Endothelial cell of umbilical vein (primary cell): Measurements from ENCODE around the gene TRPM1. TPM values are rescaled to one million over a fixed set of nuclear protein-coding genes. Genes with fewer than 3 reads are reported as not detected.

Experiments
- BruUV-seq: library from RNA; stranded (reverse); fragments of 400-500 nt; replicated peaks from 2 replicates; lab custom pipeline; 2021; lab: Mats Ljungman, UMichigan
- CTCF ChIA-PET: fragments of 300-600, 350-600 bp; sonication (Branson Sonifier 250); formaldehyde crosslinking; loops from one replicate; lab custom pipeline; 2021; ENCODE audit warnings: antibody characterized with exemption, inconsistent platforms; lab: Charles Lee
- POLR2A ChIA-PET: fragments of 300-600, 350-600 bp; sonication (Branson Sonifier 250); formaldehyde crosslinking; loops from one replicate; lab custom pipeline; 2021; ENCODE audit warnings: antibody characterized with exemption, inconsistent platforms; lab: Charles Lee
- DNase-seq: peaks from one replicate; pipeline ENCODE4 v3.0.0-alpha.2; 2011; ENCODE audit warnings: low read depth, low spot score
- FAIRE-seq: peaks from 2 replicates; lab custom pipeline; 2011; peaks lifted over from hg19 to GRCh38; lab: Jason Lieb, UNC
- H2AFZ ChIP-seq: 2 replicates; pipeline ENCODE4 v1.6.0; 2012; ENCODE audit warnings: low read depth, low read length, control low read depth, inconsistent platforms
- H3K27ac ChIP-seq: 2 replicates; pipeline ENCODE4 v1.5.1; 2011; ENCODE audit warnings: low read depth, mild to moderate bottlenecking, control low read depth, low read length, moderate library complexity; ENCODE audit not compliant: insufficient read depth
- H3K27me3 ChIP-seq, 2 experiments: 2 replicates each; pipeline versions ENCODE4 v1.6.0 to v1.6.1; 2011; ENCODE audit warnings: low read length in 2 of 2, mixed read lengths in 1 of 2; ENCODE audit not compliant: control insufficient read depth in 2 of 2, insufficient read depth in 2 of 2
- H3K36me3 ChIP-seq, 2 experiments: 2 replicates in 1 of 2; 3 replicates in 1 of 2; pipeline ENCODE4 v1.5.1; 2011; ENCODE audit warnings: low read length in 2 of 2, mild to moderate bottlenecking in 1 of 2, moderate library complexity in 1 of 2; ENCODE audit not compliant: control insufficient read depth in 2 of 2, insufficient read depth in 2 of 2; ENCODE audit errors: extremely low read depth in 1 of 2
- H3K4me1 ChIP-seq: 3 replicates; pipeline ENCODE4 v1.5.1; 2011; ENCODE audit warnings: mild to moderate bottlenecking, low read length; ENCODE audit not compliant: control insufficient read depth, insufficient read depth; ENCODE audit errors: extremely low read depth
- H3K4me2 ChIP-seq: 2 replicates; pipeline ENCODE4 v1.6.1; 2011; ENCODE audit warnings: low read length, control low read depth, mixed read lengths; ENCODE audit not compliant: insufficient read depth
- H3K4me3 ChIP-seq, 3 experiments: fragments of 200-600 bp in 1 of 3; sonication (generic), shearing (Covaris generic) in 1 of 3; replicated peaks in 1 of 3; 2 replicates each; pipeline ENCODE4 v1.5.1; 2011 to 2016; ENCODE audit warnings: control low read depth in 3 of 3, low read length in 3 of 3, mild to moderate bottlenecking in 2 of 3, inconsistent platforms in 1 of 3, low read depth in 1 of 3, moderate library complexity in 1 of 3; ENCODE audit not compliant: insufficient read depth in 1 of 3
- H3K79me2 ChIP-seq: 2 replicates; pipeline ENCODE4 v1.6.0; 2012; ENCODE audit warnings: low read length, inconsistent platforms; ENCODE audit not compliant: control insufficient read depth, insufficient read depth
- H3K9ac ChIP-seq: replicated peaks from 2 replicates; pipeline ENCODE3; 2011; ENCODE audit warnings: low read length, control low read depth; ENCODE audit not compliant: insufficient read depth; ENCODE audit errors: extremely low read depth
- H3K9me1 ChIP-seq: replicated peaks from 3 replicates; pipeline ENCODE4 v1.6.0; 2011; ENCODE audit warnings: mild to moderate bottlenecking, low read length; ENCODE audit not compliant: control insufficient read depth, insufficient read depth; ENCODE audit errors: extremely low read depth
- H3K9me3 ChIP-seq: replicated peaks from 2 replicates; pipeline ENCODE4 v1.5.1; 2012; ENCODE audit warnings: low read length, inconsistent platforms; ENCODE audit not compliant: control insufficient read depth, insufficient read depth
- H4K20me1 ChIP-seq: replicated peaks from 2 replicates; pipeline ENCODE3; 2011; ENCODE audit warnings: mild to moderate bottlenecking, low read length; ENCODE audit not compliant: control insufficient read depth, insufficient read depth; ENCODE audit errors: extremely low read depth
- EZH2 ChIP-seq: IDR thresholded peaks from 2 replicates; pipeline ENCODE4 v1.6.1; 2012; ENCODE audit warnings: borderline replicate concordance, low read depth, mild to moderate bottlenecking, moderate library complexity, low read length, inconsistent platforms; ENCODE audit not compliant: severe bottlenecking
- FOS ChIP-seq: IDR thresholded peaks from 2 replicates; pipeline ENCODE4 v1.6.1; 2011; ENCODE audit warnings: mild to moderate bottlenecking, low read length, moderate library complexity, borderline replicate concordance; ENCODE audit not compliant: insufficient read depth
- GATA2 ChIP-seq: IDR thresholded peaks from 2 replicates; pipeline ENCODE4 v1.7.0; 2011; ENCODE audit warnings: low read depth, mild to moderate bottlenecking, moderate library complexity, mixed read lengths, low read length; ENCODE audit not compliant: insufficient read length, insufficient read depth
- JUN ChIP-seq: IDR thresholded peaks from 2 replicates; pipeline ENCODE4 v1.6.1; 2011; ENCODE audit warnings: borderline replicate concordance, low read depth; ENCODE audit not compliant: insufficient read length, insufficient read depth
- MYC ChIP-seq: IDR thresholded peaks from one replicate; pipeline ENCODE4 v1.6.1; 2011; ENCODE audit warnings: mild to moderate bottlenecking, low read depth, low read length
- POLR2A ChIP-seq: IDR thresholded peaks from 2 replicates; pipeline ENCODE4 v1.6.1; 2012; ENCODE audit warnings: low read depth, mild to moderate bottlenecking, control low read depth, low read length
- POLR2AphosphoS5 ChIP-seq: IDR thresholded peaks from 2 replicates; pipeline ENCODE4 v1.6.1; 2012; ENCODE audit warnings: low read depth, mild to moderate bottlenecking, control low read depth, low read length, moderate library complexity; ENCODE audit not compliant: insufficient read depth
- dilution Hi-C: fragments of 300-500 bp; cut with MboI; formaldehyde crosslinking; loops from one replicate; pipeline ENCODE4 v1.15.0; 2019; ENCODE audit warnings: low sequenced_read_pairs; ENCODE audit not compliant: extremely low pct_ligation_motif_present
- intact Hi-C: fragments of 100-400 bp; cut with micrococcal nuclease; formaldehyde crosslinking; loops from one replicate; pipeline ENCODE4 v1.10.0; 2022
- polyA plus RNA-seq, 4 experiments: library from polyadenylated mRNA; depleted of rRNA in 3 of 4; stranded (reverse) in 3 of 4; unstranded in 1 of 4; fragments of >200 nt; gene quantifications; 2 replicates each; pipeline versions ENCODE4 v1.2.1 to v1.2.3, GENCODE V29; 2011 to 2012; ENCODE audit warnings: missing spikeins in 1 of 4
- total RNA-seq: library from RNA; stranded (reverse); gene quantifications from 2 replicates; pipeline ENCODE4 v1.2.3, GENCODE V29; 2021
- TF ChIP-seq, protein P1 (sequence below): IDR thresholded peaks from 2 replicates; pipeline ENCODE4 v1.6.1; 2011; ENCODE audit not compliant: insufficient read depth, insufficient read length
- TF ChIP-seq, protein P2 (sequence below), 2 donors: IDR thresholded peaks; 1 replicate in 1 of 2; 2 replicates in 1 of 2; pipeline ENCODE4 v1.5.1; 2011; ENCODE audit warnings: low read length in 2 of 2, mild to moderate bottlenecking in 2 of 2, moderate library complexity in 2 of 2, control low read depth in 1 of 2, inconsistent platforms in 1 of 2, low read depth in 1 of 2; ENCODE audit not compliant: insufficient read depth in 1 of 2; ENCODE audit errors: extremely low read depth in 1 of 2

Gene TRPM1
- total and polyA plus RNA-seq, 2 donors (not counting 3 experiments of a cell fraction or from before 2014, with no cell fraction given): 0.19 TPM; not detected in 1

DNA sequence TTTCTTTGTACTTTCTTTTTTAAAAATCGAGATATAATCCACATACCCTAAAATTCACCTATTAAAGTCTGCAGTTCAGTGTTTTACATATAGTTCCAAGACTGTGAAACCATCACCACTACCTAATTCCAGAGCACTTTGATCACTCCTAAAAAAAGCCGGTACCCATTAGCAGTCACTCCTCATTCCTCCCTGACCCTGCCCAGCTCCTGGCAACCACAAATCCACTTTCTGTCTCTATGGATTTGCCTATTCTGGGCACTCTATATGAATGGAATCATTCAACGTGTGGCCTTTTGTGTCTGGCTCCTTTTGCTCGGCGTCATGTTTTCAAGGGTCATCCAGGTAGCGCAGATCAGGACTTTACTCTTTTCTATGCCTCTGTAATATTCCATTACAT, 17.3 kb downstream of the TRPM1 start:
- no peaks in the 10 kb centered on the region for H4K20me1 ChIP-seq
- TF ChIP-seq MYC (no peak), GATA2 (no peak), POLR2AphosphoS5 (no peak), POLR2A (no peak), EZH2 (no peak), JUN (no peak), FOS (no peak)
- TF ChIP-seq, protein P1, sequence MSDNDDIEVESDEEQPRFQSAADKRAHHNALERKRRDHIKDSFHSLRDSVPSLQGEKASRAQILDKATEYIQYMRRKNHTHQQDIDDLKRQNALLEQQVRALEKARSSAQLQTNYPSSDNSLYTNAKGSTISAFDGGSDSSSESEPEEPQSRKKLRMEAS: no peak
- TF ChIP-seq, protein P2, sequence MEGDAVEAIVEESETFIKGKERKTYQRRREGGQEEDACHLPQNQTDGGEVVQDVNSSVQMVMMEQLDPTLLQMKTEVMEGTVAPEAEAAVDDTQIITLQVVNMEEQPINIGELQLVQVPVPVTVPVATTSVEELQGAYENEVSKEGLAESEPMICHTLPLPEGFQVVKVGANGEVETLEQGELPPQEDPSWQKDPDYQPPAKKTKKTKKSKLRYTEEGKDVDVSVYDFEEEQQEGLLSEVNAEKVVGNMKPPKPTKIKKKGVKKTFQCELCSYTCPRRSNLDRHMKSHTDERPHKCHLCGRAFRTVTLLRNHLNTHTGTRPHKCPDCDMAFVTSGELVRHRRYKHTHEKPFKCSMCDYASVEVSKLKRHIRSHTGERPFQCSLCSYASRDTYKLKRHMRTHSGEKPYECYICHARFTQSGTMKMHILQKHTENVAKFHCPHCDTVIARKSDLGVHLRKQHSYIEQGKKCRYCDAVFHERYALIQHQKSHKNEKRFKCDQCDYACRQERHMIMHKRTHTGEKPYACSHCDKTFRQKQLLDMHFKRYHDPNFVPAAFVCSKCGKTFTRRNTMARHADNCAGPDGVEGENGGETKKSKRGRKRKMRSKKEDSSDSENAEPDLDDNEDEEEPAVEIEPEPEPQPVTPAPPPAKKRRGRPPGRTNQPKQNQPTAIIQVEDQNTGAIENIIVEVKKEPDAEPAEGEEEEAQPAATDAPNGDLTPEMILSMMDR (IDR thresholded peaks at IDR 0.05; ENCODE audit: extremely low read depth in 1 of 2, insufficient read depth in 1 of 2, low read depth in 1 of 2, low read length in 2 of 2): no peak
- H3K9me3 ChIP-seq: no peaks in the 10 kb centered on the region
- ChIA-PET CTCF (no interaction called here), POLR2A (no interaction called here)
- H3K4me2 ChIP-seq: no peak overlapping the region
- H3K9me1 ChIP-seq: no peaks in the 10 kb centered on the region
- peaks cover 0 to 6% of the 10 kb centered on the region in 2 experiments for H3K27me3 ChIP-seq
- no peak for FAIRE-seq
- no peak overlapping the region for H2AFZ ChIP-seq
- no peaks in the 10 kb centered on the region for H3K4me1 ChIP-seq
- BruUV-seq: no TSS peak
- intact Hi-C loops: loop anchor here (5.0 kb wide), 1 partner anchor 62 kb away; no protein-coding TSS in a partner anchor
- dilution Hi-C loops: no loop called here
- no peak for DNase-seq
- no peak overlapping the region for H3K27ac ChIP-seq
- no peaks in the 10 kb centered on the region for H3K36me3 ChIP-seq
- H3K79me2 ChIP-seq: no peaks in the 10 kb centered on the region
- H3K9ac ChIP-seq: no peak overlapping the region
- no peak overlapping the region for H3K4me3 ChIP-seq
